Measurements from ENCODE around the gene FGF14.

The FGF14 gene

GRCh38 chr13:101792189-101792588, 609.7 kb downstream of the FGF14 start:
- no peak for DNase-seq (ENCODE audit: low spot score)

DNA sequence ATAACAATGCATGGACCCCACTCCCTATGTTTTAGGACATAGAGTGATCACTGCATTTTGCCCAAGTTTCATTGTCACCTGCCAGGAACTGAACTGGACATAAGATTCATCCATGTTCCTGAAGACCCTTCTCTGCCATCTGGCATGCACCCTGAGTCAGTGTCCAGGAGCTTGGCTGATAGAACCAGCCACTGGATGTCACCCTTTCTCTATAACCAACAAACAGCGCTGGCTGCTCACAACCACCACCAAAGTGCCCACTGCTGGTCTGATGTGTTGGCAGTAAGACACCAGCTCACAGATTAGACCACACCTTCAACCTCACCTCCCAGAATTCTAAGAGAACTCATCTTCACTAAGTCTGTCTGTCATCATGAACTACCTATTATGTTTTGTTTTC, 616.0 kb downstream of the FGF14 start:
- no peak for DNase-seq (ENCODE audit: low spot score)

- no peak for DNase-seq (ENCODE audit: low spot score)
Observed at GRCh38 chr13:101784313-101784712, 617.5 kb downstream of the FGF14 start.

GRCh38 chr13:101783554-101783953, 618.3 kb downstream of the FGF14 start:
- no peak for DNase-seq (ENCODE audit: low spot score)

GRCh38 chr13:101780211-101780610, 621.6 kb downstream of the FGF14 start:
- no peak for DNase-seq (ENCODE audit: low spot score)

- DNase-seq (ENCODE audit: low spot score), result no peak
Observed at GRCh38 chr13:101779147-101779546, 622.7 kb downstream of the FGF14 start.

- no peak for DNase-seq (ENCODE audit: low spot score)
Observed at GRCh38 chr13:101775267-101775666, 626.6 kb downstream of the FGF14 start.

DNA sequence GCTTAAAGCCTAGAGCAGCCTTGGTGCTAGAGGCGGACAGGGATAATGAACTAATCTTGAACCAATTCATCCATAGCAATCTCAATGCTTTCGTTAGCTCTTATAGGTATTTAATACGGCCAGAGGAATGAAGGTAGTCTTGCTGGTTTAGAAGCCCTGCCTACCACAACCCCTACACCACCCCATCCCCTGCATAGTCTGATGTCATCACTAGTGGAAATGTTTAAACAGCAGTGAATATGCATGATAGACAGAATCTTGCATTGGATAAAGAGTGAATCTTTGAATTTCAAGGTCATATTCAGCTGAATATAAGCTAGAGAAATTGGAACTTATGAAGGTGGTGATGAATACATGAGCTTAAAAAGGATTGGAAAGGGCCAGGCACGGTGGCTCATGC, 627.5 kb downstream of the FGF14 start:
- DNase-seq (ENCODE audit: low spot score), result no peak

DNA sequence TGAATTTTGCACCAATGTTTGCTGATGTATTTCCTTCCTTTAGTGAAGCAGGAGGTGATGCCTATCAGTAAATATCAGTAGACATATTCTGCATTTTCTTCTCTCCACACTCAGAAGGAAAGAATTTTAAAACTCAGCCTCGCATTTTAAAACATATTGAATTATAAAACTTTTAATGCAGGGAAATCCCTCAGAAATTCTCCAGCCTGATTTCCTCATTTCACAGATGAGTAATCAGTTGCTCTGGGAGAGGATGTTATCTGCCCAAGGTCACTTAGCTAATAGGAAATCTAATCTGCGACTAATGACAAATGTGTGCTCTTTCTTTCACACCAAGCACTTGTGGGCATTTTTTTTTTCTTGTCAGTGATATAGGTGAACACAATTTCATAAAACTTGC, 628.8 kb downstream of the FGF14 start:
- no peak for DNase-seq (ENCODE audit: low spot score)

DNA sequence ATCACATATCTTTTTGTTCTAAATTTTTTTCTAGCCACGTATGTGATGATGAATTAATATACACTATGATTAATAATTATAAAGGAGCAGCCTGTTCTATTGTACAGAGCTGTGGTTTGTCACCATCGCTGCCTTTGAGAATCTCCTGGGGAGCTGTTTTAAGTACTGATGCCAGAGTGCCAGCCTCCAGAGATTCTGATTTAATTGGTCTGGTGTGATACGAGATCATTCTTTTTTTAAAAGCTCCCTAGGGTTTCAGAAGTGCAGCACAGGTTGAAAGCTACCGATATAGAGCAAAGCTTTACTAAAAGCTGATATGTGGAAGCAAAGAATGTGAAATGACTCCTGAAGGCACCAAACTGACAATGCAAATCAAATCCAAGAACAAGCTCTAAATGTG, 634.7 kb downstream of the FGF14 start:
- no peak for DNase-seq (ENCODE audit: low spot score)

DNA sequence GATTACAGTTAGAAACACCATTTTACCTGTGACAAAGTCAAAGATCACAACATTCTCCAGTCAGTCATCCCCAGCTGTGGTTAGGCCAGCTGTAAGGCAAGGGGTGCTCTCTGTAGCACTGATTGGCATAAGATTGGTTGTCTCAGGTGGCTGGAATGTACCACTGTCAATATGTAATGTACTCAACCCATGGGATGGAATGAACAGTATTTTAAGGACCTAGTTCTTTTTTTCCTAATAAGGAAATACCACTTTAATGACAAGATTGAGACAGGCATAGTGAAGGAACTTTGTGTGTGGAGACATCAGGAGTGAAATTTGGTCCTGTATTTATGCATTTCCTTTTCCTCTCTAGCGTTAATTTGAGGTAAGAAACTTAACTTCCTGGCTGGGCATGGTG, 638.7 kb downstream of the FGF14 start:
- DNase-seq (ENCODE audit: low spot score), result no peak

GRCh38 chr13:101757446-101758039, 644.3 kb downstream of the FGF14 start:
- DNase-seq (ENCODE audit: low spot score), result peak; percentile 17

GRCh38 chr13:101755228-101755887, 646.5 kb downstream of the FGF14 start:
- no peak for DNase-seq (ENCODE audit: low spot score)

GRCh38 chr13:101752432-101752831, 649.4 kb downstream of the FGF14 start:
- DNase-seq (ENCODE audit: low spot score), result no peak

GRCh38 chr13:101751488-101751887, 650.4 kb downstream of the FGF14 start:
- peak; percentile 27 for DNase-seq (ENCODE audit: low spot score)

DNA sequence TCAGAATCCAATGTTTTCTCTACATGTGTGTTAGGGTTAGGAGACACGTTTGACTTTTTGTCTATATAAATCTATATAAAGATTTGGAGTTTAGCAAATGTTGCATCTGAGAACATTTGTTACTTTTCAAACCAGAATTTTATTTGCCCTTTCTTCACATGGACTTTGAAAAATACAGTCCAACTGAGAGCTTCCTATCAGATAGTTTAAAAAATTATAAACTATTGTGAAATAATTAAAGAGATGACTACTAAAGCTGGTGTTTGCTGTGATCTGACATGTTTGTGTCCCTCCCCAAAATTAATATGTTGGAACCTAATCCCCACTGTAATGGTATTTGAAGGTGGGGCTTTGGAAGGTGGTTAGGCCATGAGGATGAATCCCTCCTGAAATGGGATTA, 652.3 kb downstream of the FGF14 start:
- DNase-seq (ENCODE audit: low spot score), result no peak

DNA sequence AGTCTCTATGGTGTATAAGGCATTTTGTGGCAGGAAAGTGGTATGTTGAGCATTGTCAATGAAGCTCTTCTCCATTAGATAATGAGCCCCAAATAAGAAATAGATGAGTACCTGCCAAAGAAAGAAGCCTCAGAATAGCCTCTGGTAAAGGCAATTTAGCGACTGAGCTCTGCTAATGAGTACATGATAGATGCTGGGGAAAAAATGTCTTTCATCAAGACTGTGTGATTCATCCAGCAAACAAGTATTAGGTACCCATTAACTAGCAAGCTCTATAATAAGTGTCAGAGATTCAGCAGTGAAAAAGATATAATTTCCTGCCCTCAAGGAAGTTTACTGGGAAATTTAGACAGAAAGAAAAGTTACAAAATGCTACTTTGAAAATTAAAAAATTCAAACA, 654.8 kb downstream of the FGF14 start:
- DNase-seq (ENCODE audit: low spot score), result no peak

DNA sequence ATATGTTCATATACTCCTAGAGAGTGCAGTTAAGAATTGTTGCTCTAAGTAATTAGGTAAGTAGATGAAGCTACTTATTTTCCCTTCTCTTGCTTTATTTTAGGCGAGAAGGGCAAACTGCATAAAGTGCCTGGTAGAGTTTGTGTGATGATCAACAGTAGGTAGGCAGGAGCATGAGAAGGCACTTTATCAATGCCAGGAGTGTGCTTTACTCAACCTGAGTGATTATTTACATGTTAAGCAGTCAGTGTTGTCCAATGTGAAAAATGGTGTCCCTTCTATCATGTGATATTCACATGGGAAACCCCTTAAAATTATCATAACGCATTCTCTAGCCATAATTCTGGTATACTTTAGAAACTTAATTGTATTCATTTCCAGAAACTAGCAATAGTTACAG, 655.3 kb downstream of the FGF14 start:
- no peak for DNase-seq (ENCODE audit: low spot score)

DNA sequence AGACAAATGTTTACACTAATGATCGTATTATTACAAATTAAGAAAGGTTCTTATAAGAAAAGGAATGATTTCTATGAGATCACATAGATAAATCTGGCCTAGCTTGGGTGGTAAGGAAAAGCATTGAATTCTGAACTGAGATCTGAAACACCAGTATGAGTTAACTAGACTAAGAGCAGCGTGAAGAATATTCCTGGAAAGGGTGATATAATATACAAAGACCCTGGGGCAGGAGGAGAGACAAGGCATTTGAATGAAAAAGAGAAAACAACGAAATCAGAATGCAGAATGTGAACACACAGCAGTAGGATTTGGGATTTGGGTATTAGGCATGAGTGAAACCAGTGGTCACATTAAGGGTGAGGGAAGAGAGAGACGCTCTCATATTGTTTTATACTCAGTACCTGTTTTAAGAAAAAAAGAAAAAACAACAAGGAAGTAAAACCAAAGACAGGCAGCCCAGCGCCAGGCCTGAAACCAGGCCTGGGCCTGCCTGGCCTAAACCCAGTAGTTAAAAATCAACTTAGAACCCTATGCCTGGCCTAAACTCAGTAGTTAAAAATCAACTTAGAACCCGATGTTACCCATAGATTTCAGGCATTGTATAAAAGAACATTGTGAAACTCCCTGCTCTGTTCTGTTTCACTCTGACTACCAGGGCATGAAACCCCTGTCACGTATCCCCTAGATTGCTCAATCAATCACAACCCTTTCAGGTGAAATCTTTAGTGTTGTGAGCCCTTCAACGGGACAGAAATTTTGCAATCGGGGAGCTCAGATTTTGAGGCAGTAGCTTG, 662.3 kb downstream of the FGF14 start:
- no peak for DNase-seq (ENCODE audit: low spot score)

DNA sequence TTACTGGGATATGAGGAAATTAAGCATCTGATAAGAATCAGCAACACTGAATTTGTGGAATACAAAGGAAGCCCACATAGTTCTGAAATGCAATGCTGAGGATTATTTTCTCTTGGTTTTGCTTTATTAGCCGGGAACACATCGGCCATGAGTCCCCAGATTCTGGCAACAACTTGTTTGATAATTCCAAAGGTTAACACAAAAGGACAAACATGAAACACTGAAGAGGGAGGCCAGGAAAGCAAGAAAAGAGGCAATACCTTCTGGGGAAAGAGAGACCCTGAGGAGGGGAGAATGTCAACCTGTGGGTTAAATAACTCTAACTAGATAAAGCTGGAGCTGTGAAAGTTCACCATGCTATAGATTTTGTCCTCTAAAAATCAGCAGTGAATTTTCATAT, 663.5 kb downstream of the FGF14 start:
- DNase-seq (ENCODE audit: low spot score), result no peak

DNA sequence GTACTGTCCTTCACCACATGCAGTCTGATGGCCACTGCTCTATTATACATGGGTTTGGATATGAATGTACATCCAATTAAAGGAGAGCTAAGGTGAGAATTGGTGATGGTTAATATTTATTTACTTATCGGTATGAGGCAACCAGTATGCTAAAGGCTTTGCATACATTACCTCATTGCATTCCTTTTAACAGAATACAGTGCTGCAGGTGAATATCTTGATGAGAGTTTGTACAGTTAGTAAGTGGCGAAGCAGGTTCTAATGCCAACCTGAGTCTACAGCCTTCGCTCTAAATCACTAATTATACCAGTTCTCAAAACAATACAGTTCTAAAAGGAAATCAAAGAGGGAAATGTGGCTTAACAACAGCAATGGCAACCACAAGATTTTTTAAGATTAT, 665.3 kb downstream of the FGF14 start:
- DNase-seq (ENCODE audit: low spot score), result no peak

DNA sequence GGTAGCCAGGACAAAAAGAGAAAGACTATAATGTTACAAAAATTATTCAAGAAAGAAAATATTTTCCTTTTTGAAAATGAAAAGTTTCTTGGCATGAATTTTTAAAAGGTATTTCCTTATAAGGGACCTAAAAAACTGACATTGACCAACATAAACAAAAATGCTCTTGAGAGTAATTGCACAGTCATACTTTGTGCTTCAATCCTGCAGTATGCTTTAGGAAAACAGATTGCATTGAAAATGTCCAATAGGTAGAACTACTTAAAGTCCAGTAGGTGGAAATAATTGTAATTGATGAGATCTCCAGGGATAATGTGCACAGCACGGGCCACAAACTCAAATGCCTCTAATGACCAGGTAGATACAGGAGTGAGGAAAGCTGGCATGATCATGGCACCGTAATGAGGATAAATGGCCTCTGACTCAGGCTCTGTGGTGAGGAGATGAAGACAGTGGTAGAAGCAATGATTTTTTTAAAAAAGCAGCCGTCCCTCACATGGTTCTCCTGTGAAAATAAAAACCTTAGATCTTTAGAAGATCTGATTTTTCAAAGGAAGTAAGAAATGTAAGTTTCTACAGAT, 671.3 kb downstream of the FGF14 start:
- DNase-seq (ENCODE audit: low spot score), result no peak

GRCh38 chr13:101728615-101729014, 673.2 kb downstream of the FGF14 start:
- DNase-seq (ENCODE audit: low spot score), result no peak

All from hematopoietic multipotent progenitor cell treated with erythropoietin and hydrocortisone succinate and interleukin-3 and kit ligand, for 17 days (in vitro differentiated cells).